Uterus (tissue), 4 donors: ENCODE data around the gene LPCAT1. TPM values are rescaled to one million over a fixed set of nuclear protein-coding genes. Genes with fewer than 3 reads are reported as not detected.
"Not testable (repeated sequence)": the region's sequence is repeated elsewhere in the genome, so short reads cannot be mapped to it uniquely, and the experiment has no call there.

Experiments
- DNase-seq, 2 donors: peaks; one replicate each; pipeline ENCODE4 v3.0.0-alpha.2; 2019 to 2020
- H3K27ac ChIP-seq, 2 donors: fragments of 200-600 bp; sonication (generic); 1 replicate in 1 of 2; 2 replicates in 1 of 2; pipeline ENCODE4 v1.5.1; 2016 to 2018
- H3K27me3 ChIP-seq, 2 donors: fragments of 200-600 bp; sonication (generic); one replicate each; pipeline ENCODE4 v1.5.1; 2018 to 2019; ENCODE audit warnings: control low read depth in 1 of 2
- H3K36me3 ChIP-seq, 2 donors: fragments of 200-600 bp; sonication (generic); one replicate each; pipeline ENCODE4 v1.5.1; 2019; ENCODE audit warnings: control low read depth in 1 of 2
- H3K4me1 ChIP-seq, 2 donors: fragments of 200-600 bp; sonication (generic); one replicate each; pipeline ENCODE4 v1.5.1; 2018 to 2019; ENCODE audit warnings: control low read depth in 1 of 2
- H3K4me3 ChIP-seq, 2 donors: fragments of 200-600 bp; sonication (generic); 1 replicate in 1 of 2; 2 replicates in 1 of 2; pipeline ENCODE4 v1.5.1; 2018 to 2019; ENCODE audit warnings: mild to moderate bottlenecking in 1 of 2
- H3K9me3 ChIP-seq, 2 donors: fragments of 200-600 bp; sonication (generic); one replicate each; pipeline ENCODE4 v1.5.1; 2019; ENCODE audit warnings: control low read depth in 1 of 2
- POLR2A ChIP-seq, 2 donors: fragments of 450-650 bp; IDR thresholded peaks; one replicate each; pipeline ENCODE4 v1.6.1; 2016; ENCODE audit warnings: antibody characterized with exemption in 2 of 2, mild to moderate bottlenecking in 1 of 2, moderate library complexity in 1 of 2
- intact Hi-C: fragments of 100-400 bp; cut with DNase I; formaldehyde crosslinking; loops from one replicate; pipeline ENCODE4 v1.15.1; 2023; ENCODE audit warnings: low total_unique reads
- total RNA-seq, 4 donors: library from RNA; depleted of rRNA in 3 of 4; stranded (reverse); fragments of >200 nt in 3 of 4; gene quantifications; one replicate each; pipeline versions ENCODE4 v1.1.0 to v1.2.4, GENCODE V29; 2014 to 2023
- TF ChIP-seq, protein P1 (sequence below), 4 experiments: fragments of 200-600 bp in 2 of 4; fragments of 450-650 bp in 2 of 4; sonication (generic) in 2 of 4; IDR thresholded peaks; one replicate each; pipeline ENCODE4 v1.5.1; 2016 to 2019; ENCODE audit warnings: antibody characterized with exemption in 4 of 4, mild to moderate bottlenecking in 2 of 4, moderate library complexity in 1 of 4
- donor health status: DM: yes; HTN: yes; CAD: no.

Gene LPCAT1
- total RNA-seq, 4 donors from 2014 or later, result 21.5 to 51.0 (median 40.0) TPM

DNA sequence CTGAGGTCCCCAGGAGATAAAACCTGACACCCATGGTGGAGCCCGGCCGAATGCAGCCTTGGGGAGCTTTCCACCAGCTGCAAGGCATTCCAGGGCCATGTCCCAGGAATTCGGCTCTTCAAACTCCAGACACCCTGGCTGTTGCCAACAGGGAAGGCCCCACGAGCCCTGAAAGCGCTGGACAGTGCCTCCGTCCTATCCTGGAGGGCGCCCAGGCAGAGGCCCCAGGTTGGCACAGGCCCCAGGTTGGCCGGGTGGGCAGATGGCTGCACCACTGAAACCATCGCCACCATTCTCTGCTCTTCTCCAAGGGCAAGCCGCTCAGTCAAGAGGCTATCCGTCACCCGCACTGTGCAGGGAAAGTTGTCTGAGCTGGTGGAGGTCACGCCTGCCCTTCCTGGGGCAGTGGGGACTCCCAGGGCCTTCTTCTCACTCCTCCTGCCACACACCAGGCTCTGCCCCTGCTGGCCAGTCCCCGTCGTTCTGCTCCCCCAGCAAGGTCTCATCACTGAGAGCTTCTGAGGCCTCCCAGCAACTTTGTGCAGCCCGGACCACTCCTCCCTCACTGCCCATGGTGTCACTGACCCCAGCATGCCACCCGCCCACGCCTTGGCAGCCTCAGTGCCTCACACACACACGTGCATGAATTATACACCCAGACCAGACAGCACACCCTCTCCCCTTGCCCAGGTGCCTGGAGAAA lies 99.7 kb downstream of the LPCAT1 start:
- H3K4me3 ChIP-seq, result no peak overlapping the region
- H3K27ac ChIP-seq, result no peak overlapping the region
- peaks cover 4 to 6% of the 10 kb centered on the region in 2 donors for H3K9me3 ChIP-seq
- H3K36me3 ChIP-seq, result no peaks in the 10 kb centered on the region
- intact Hi-C loops, result no loop called here
- TF ChIP-seq, protein P1, sequence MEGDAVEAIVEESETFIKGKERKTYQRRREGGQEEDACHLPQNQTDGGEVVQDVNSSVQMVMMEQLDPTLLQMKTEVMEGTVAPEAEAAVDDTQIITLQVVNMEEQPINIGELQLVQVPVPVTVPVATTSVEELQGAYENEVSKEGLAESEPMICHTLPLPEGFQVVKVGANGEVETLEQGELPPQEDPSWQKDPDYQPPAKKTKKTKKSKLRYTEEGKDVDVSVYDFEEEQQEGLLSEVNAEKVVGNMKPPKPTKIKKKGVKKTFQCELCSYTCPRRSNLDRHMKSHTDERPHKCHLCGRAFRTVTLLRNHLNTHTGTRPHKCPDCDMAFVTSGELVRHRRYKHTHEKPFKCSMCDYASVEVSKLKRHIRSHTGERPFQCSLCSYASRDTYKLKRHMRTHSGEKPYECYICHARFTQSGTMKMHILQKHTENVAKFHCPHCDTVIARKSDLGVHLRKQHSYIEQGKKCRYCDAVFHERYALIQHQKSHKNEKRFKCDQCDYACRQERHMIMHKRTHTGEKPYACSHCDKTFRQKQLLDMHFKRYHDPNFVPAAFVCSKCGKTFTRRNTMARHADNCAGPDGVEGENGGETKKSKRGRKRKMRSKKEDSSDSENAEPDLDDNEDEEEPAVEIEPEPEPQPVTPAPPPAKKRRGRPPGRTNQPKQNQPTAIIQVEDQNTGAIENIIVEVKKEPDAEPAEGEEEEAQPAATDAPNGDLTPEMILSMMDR (IDR thresholded peaks at IDR 0.05), result no peak
- no peak for TF ChIP-seq POLR2A (IDR thresholded peaks at IDR 0.05)
- no peak for DNase-seq
- no peaks in the 10 kb centered on the region for H3K4me1 ChIP-seq
- no peaks in the 10 kb centered on the region for H3K27me3 ChIP-seq

DNA sequence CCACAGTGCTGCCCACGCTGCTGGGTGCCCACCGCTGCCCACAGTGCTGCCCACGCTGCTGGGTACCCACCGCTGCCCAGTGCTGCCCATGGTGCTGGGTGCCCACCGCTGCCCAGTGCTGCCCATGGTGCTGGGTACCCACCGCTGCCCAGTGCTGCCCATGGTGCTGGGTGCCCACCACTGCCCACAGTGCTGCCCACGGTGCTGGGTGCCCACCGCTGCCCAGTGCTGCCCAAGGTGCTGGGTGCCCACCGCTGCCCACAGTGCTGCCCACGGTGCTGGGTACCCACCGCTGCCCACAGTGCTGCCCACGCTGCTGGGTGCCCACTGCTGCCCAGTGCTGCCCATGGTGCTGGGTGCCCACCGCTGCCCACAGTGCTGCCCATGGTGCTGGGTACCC lies 101.2 kb downstream of the LPCAT1 start:
- H3K4me1 ChIP-seq, H3K27me3 ChIP-seq, H3K9me3 ChIP-seq, DNase-seq, H3K4me3 ChIP-seq, H3K36me3 ChIP-seq, H3K27ac ChIP-seq, intact Hi-C loops: not testable (repeated sequence)

DNA sequence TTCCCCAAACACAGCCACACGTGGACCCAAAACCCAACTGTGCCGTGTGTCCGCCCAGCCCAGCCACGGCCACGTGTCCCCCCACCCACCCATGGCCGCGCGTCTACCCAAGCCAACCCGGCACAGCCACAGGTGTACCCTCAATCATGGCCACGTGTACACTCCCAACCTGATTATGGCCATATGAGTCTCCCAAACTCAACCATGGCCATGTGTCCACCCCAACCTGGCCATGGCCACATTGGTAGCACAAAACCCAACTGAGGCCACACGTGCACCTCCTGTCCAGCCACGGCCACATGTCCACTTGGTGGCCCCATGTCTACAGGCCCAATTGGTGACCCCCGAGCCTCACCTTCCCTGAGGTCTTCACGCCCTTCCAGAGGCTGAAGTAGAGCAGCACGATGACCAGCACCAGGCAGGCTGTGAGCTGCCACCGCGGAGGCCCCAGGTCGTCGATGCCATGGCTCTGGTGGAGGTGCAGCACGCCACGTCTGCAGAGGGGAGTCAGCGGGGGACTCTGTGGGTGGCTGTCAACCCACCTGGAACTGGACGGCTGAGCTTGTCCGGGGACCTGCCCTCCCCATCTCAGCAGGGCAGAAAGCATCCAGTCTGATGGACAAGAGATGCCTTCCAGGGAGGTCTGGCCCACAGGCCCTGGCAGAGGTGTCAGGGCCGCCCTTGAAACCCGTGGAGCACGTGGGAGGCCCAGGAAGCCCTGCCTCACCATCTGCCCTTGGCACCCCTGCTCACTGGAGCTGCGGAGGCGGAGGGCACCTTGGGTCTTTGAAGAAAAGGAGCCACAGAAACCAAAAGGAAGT lies 102.0 kb downstream of the LPCAT1 start:
- Histone ChIP-seq H3K27ac (no peak overlapping the region), H3K4me1 (no peaks in the 10 kb centered on the region), H3K9me3 (no peaks in the 10 kb centered on the region), H3K27me3 (no peaks in the 10 kb centered on the region), H3K4me3 (no peak overlapping the region), H3K36me3 (no peaks in the 10 kb centered on the region)
- TF ChIP-seq, protein P1 (IDR thresholded peaks at IDR 0.05), result no peak
- TF ChIP-seq POLR2A (IDR thresholded peaks at IDR 0.05), result no peak
- no peak for DNase-seq
- intact Hi-C loops, result no loop called here

DNA sequence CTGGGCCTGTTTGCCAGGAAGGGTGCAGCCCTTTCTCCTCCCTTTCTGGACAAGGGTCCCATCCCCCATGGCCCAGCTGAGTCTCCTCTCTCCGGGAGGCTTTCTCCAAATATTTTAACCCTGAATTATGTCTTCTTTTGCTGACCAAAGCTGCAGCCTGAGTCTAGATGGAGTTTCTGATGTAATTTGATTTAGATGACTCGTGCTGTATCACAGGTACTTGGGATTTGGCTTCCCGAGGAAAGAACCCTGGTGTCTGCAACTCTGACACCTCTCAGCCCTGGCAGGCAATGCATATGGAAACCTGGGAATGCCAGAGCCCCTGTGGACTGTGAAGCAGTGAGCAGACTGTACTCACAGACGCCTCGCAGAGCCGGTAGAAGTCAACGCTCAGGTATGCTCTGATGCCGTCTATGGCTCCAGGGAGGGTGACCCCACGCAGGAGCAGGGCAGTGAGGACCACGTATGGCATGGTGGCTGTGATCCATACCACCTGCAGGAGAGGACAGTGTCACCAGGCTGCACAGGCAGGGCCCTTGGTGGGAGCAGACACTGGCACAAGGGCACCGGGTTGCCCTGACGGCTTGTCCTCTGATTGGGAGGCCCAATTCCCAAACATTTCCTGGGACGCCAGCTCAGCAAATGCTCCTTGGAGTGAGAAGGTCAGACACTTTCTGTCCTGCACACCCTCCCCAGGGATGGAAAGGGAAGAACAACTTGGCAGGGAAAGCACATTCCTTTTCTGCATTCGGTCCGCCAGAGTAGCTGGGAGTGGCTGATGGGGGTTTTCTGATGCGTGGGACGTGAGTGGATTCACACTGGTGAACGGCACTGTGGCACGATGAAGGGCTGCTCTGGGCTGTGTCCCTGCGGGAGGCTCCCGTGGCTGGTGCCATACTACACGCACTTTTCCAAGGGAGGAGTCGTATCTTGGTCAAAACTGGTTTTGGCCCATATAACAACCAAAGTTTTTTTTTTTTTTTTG lies 103.3 kb downstream of the LPCAT1 start:
- H3K27me3 ChIP-seq, result no peaks in the 10 kb centered on the region
- intact Hi-C loops, result no loop called here
- TF ChIP-seq, protein P1 (IDR thresholded peaks at IDR 0.05), result no peak
- no peaks in the 10 kb centered on the region for H3K9me3 ChIP-seq
- no peaks in the 10 kb centered on the region for H3K4me1 ChIP-seq
- H3K4me3 ChIP-seq, result no peak overlapping the region
- no peaks in the 10 kb centered on the region for H3K36me3 ChIP-seq
- no peak overlapping the region for H3K27ac ChIP-seq
- no peak for DNase-seq

DNA sequence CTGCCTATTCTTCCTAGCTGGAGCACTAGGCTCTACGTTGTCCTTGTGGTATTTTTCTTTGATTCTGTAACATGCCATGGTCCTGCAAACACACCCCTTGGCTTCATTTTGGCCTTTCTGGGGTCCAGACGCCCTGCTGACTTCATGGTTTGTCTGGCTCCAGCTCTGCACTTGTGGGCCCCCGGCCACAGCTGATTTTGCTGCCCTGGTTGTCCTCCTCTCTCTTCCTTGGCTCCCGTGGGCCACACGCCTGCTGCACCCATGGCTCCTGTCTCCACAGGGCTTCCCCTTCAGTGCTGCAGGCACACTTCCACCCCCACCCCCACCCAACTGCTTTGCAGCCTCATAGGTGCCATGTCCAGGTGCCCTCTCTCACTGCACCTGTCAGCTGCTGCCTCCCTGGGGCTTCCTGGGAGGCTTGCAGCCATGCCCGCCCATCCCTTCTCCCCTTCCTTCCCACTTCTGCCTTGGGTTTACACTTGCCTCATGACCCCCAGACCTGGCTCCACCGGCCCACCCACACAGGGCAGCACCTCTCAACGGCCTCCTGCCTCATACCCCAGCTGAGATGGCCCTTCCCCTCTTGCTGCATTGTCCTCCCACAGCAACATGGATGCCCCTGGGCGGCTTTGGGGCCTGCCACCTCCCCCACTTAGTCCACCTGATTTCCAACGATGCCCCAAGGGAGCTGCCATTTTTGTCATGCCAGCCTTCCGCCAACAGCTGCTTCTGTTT lies 104.1 kb downstream of the LPCAT1 start:
- DNase-seq, result no peak
- Histone ChIP-seq H3K4me3 (no peak overlapping the region), H3K27me3 (no peaks in the 10 kb centered on the region), H3K27ac (no peak overlapping the region), H3K4me1 (no peaks in the 10 kb centered on the region), H3K9me3 (no peaks in the 10 kb centered on the region), H3K36me3 (no peaks in the 10 kb centered on the region)
- intact Hi-C loops, result no loop called here
- TF ChIP-seq, protein P1 (IDR thresholded peaks at IDR 0.05), result no peak
- no peak for TF ChIP-seq POLR2A (IDR thresholded peaks at IDR 0.05)
